OCI-LY7 (cell line): ENCODE measurements around the gene THEM5.

Source experiments
- CTCF ChIP-seq: fragments of 200-600 bp; sonication (generic); conservative IDR thresholded peaks from 2 replicates; pipeline ENCODE4 v1.5.1; 2014; ENCODE audit warnings: mild to moderate bottlenecking, antibody characterized with exemption, low read length, moderate library complexity, mixed read lengths
- EZH2phosphoT487 ChIP-seq: fragments of 200-600 bp; sonication (generic); IDR thresholded peaks from 2 replicates; pipeline ENCODE4 v1.6.1; 2018; ENCODE audit warnings: low read depth, borderline replicate concordance, mild to moderate bottlenecking, mixed run types, antibody characterized with exemption, low read length, moderate library complexity, mixed read lengths

- no peak for TF ChIP-seq CTCF
- no peak for TF ChIP-seq EZH2phosphoT487
Observed at GRCh38 chr1:151839457-151840403, 13.8 kb downstream of the THEM5 start, which contains the start of gene C2CD4D.
